Stimulated activated CD4-positive, alpha-beta T cell treated with anti-CD3 and anti-CD28 coated beads, Interleukin-1b, Interleukin-23, amount 100 ng/mL, for 4 hours (primary cell): ENCODE measurements around the gene GSE1.

Experiments used
- DNase-seq, 2 donors: peaks; one replicate each; pipeline ENCODE4 v3.0.0-alpha.2; 2020; ENCODE audit warnings: low read depth in 2 of 2

The GSE1 gene

DNA sequence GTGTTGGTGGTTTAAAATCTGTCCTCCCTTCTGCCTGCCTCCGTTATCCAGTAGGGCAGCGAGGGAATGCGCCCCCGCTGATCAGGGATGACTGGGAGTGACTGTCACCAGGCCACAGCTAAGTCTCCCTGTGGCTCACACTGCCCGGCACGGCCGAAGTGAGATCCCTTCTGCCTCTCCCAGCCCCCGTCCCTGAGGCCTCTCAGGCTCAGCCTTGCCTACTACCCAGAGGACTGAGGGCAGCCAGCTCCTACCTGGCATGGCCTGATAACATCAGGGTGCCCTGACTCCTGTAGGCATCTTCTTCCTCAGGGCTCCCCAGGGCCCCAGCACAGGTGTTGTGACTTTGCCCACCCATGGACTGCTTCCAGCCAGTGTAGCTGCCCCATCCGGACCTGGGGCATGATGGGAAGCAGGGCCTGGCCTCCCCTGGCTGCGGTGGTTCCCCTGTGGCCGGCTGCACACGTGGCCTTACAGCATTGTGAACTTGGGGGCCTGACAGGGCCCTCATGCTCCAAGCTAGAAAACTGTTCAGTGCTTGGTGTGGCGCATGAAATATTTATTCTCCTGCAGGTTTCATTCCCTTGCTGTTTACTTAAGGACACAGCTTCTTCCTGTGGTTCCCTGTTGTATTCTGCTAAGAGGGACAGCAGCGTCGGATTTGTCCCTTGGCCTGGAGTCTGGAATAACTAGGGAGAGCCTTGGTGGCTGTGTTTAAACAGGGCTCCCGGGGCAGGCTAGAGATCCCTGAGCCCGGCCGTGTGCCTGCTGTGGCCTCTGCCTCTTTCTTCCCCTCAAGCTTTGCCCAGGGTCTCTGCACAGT, 45.6 kb downstream of the GSE1 start:
- no peak for DNase-seq

- DNase-seq = no peak
Measured at GRCh38 chr16:85659336-85659735, 46.2 kb downstream of the GSE1 start.

DNA sequence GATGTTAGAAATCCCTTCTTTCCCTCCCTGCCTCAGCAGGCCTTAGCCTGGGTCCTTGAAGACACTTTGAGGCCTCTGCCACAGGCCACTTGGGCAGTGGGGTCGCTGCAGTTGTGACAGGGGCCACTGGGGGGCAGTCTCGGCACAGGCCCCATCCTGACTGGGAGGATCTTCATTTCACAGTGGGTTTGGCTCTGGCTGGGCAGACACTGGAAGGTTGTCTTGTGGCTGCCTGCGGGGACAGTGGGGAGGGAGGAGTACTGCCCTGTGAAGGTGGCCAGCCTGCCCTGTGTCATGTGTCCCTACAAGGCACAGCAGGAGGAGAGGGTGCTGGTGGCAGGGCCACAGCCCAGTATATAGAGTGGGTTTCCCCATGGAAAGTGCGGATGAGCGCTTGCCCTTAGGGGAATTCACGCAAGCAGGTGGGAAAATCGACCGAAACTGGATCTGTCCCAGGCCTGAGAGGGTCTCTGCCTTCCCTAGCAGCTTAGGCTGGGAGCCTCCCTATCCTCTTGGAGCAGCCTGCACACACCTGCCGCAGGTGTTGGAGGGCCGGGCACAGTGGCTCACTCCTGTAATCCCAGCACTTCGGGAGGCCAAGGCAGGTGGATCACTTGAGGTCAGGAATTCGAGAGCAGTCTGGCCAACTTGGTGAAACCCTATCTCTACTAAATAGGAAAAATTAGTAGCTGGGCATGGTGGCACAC, 46.8 kb downstream of the GSE1 start:
- DNase-seq = peak; percentile 41 to 63

DNA sequence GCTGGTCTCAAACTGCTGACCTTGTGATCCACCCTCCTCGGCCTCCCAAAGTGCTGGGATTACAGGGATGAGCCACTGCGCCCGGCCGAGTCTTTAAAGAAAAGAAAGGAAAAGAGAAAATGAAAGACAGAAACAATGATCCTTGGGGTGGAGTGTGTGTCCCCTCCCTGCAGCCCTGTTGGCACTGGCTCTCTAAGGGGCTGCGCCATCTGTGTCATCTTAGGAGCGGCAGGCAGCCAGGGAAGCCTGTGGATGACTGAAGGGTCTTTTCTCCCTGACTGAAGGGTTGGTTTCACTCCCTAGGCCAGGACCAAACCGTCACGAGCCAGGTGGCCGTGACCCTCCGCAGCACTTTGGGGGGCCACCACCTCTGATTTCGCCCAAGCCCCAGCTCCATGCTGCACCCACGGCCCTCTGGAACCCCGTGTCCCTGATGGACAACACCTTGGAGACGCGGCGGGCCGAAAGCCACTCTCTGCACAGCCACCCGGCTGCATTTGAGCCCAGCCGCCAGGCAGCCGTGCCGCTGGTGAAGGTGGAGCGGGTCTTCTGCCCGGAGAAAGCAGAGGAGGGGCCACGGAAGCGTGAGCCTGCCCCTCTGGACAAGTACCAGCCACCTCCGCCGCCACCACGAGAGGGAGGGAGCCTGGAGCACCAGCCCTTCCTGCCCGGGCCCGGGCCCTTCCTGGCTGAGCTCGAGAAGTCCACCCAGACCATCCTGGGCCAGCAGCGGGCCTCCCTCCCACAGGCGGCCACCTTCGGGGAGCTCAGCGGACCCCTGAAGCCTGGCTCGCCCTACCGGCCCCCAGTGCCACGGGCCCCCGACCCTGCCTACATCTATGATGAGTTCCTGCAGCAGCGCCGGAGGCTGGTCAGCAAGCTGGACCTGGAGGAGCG, 48.0 kb downstream of the GSE1 start:
- DNase-seq = no peak

DNA sequence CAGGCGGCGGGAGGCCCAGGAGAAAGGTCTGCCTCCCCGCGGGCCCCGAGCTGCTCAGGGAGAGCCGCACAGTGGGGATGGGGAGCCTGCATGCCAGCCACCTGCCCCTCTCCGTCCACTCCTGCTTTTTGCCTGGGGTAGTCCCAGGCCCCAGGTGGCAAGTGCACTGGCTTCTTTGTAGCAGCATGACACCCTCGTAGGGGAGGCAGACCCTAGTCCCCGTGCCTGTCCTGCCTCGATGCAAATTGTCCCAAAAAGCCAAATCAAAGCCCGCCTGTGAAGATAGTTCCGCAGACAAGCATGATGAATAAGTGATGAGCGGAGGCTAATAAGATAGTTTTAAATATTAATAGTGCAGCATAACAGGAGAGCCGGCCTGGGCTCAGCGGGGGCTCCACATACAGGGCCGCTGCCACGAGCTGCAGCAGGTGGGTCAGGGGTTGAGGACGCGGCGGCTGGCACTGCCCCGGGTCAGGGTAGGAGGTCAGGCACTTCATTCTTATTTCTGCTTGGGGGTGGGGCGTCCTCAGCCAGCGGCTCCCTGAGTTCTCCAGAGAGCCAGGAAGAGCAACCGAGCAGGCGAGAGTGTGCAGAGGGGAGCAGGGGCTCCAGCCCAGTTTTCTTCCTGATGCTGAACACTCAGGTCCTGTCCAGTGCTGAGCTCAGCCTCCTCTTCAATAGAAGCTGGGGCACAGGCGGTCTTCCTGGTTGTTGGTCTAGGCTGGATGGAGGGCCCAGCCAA, 48.8 kb downstream of the GSE1 start:
- DNase-seq = no peak

GRCh38 chr16:85662482-85662812, 49.3 kb downstream of the GSE1 start:
- no peak for DNase-seq

- DNase-seq = no peak
Measured at GRCh38 chr16:85662976-85663830, 50.1 kb downstream of the GSE1 start.

- DNase-seq = no peak
Measured at GRCh38 chr16:85663891-85664321, 50.8 kb downstream of the GSE1 start.

- DNase-seq = no peak
Measured at GRCh38 chr16:85664580-85665372, 51.7 kb downstream of the GSE1 start.

DNA sequence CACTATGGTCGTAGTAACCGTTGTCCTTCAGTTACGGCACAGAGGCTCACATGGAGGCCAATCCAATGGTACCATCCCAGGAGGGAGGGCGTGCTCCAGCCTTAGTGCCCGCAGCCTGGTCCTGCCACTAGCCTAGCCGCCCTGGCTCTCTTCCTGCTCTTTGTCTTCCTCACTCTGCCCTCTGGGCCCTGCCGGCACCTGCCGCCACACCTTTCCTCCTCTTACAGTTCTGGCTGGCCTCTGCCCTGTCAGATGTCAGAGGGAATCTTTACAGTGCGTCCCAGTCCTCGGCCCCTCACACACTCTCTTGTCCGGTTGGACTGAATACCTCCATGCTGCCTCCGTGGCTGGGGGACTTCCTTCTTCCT, 52.2 kb downstream of the GSE1 start:
- no peak for DNase-seq

GRCh38 chr16:85665929-85666328, 52.8 kb downstream of the GSE1 start:
- no peak for DNase-seq

DNA sequence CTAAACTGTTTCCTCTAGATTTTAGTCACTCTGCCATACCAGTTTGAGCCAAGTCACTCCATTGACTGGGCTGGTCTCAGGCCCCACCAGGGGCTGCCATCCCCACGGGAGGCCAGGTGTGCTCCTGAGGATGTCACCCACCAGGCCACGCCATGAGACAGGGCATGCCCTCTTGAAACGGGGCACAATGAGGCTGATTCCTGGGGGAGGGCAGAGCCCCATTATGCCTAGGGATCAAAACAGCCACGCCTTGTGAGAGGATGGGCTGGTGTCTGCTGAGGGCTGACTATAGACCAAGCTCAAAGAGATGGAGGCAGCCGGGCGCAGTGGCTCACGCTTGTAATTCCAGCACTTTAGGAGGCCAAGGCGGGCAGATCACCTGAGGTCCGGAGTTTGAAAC, 54.1 kb downstream of the GSE1 start:
- no peak for DNase-seq

DNA sequence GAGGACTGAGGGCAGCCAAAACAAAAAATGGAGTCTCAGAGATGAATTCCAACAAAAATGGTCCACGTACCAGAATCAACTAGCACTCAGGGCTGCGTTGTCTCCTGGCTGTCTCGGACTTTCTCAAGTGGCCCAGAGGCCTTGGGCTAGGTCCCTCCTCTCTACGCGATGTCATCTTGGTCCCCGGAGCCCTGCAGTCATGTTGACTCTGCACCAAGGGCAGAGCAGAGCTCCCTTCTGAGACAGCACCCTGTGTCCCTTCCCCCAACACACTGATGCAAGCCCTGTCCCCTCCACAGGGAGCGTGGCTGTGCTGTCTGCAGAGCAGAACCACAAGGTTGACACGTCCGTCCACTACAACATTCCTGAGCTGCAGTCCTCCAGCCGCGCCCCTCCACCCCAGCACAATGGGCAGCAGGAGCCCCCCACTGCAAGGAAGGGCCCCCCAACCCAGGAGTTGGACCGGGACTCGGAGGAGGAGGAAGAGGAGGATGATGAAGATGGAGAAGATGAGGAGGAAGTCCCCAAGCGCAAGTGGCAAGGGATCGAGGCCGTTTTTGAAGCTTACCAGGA, 54.8 kb downstream of the GSE1 start:
- no peak for DNase-seq

DNA sequence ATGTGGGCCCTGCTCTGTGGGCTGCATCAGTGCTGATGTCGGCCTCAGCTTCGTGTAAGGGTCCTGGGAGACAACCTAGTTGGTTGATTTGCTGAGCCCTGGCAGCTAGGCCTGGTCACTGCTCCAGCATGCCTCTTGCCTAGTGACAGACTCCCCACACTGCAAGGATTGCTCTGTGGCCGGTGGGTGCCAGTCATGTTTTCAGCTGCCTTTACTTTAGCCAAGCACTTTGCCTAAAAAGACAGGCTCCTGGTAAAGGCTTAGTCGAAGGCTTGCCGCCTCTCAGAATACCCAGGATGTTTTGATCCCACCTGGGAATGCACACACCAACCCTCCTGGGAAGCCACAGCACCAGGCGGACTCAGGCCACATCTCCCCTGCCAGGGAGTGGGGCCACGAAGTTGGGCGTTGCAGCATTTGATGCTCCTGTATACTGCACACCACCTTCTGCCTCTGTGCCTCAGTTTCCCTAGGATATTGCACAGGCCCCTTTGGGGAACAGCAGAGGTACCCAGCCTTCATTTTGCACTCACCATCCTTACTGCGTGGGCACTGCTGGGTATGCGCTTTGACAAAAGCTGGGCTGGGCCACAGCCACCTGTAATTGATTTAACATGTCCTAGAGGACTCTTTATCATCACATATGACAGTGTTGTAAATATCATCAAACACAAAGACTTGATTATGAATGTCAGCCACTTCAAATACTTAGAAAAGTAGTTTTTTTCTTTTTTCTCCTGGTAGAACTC, 55.7 kb downstream of the GSE1 start:
- no peak for DNase-seq

GRCh38 chr16:85670840-85671239, 57.7 kb downstream of the GSE1 start:
- DNase-seq = no peak

GRCh38 chr16:85673529-85674417, 60.7 kb downstream of the GSE1 start:
- no peak for DNase-seq

GRCh38 chr16:85674418-85674755, 61.3 kb downstream of the GSE1 start:
- no peak for DNase-seq

DNA sequence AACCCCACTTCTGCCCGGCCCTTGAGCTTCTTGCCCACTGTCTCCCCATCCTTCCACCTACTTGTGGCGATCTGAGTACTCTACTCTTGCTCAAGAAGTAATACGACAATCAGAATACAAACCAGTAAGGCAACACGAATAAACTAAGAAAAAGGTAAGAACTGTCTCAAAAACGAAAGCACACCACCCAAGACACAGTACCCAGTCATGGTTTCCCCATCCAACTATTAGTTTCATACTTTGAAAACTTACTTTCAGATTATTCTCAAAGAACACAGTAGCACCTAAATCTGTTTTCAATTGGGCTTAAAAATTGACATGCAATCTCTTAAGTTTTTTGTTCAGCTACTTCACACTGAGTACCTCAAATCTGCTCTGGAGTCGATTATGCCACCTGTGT, 61.7 kb downstream of the GSE1 start:
- DNase-seq = no peak
